A549 (cell line): ENCODE results near the gene TLCD3A.

ENCODE experiments used
- CEBPB ChIP-seq, 2 experiments: fragments of >200 bp in 1 of 2; sonication (Bioruptor Twin) in 1 of 2; formaldehyde crosslinking in 1 of 2; IDR thresholded peaks; 2 replicates each; pipeline ENCODE4 v1.6.1; 2012 to 2016
- CTCF ChIP-seq: fragments of >200 bp; sonication (Bioruptor Twin); formaldehyde crosslinking; IDR thresholded peaks from 3 replicates; pipeline ENCODE4 v1.5.1; 2016
- EHMT2 ChIP-seq: fragments of 200-600 bp; sonication (generic); IDR thresholded peaks from 2 replicates; pipeline ENCODE4 v1.6.1; 2016; ENCODE audit warnings: antibody characterized with exemption, low read depth, mild to moderate bottlenecking, moderate library complexity
- ELK1 ChIP-seq: fragments of 150-350 bp; IDR thresholded peaks from 2 replicates; pipeline ENCODE4 v1.6.1; 2014; ENCODE audit warnings: low read depth, mild to moderate bottlenecking, low read length
- EP300 ChIP-seq, 2 experiments: fragments of >200 bp; sonication (Bioruptor Twin); formaldehyde crosslinking; IDR thresholded peaks; 2 replicates in 1 of 2; 3 replicates in 1 of 2; pipeline ENCODE4 v1.6.1; 2016 to 2017
- JUN ChIP-seq, 2 experiments: fragments of >200 bp; sonication (Bioruptor Twin); formaldehyde crosslinking; IDR thresholded peaks; 2 replicates in 1 of 2; 3 replicates in 1 of 2; pipeline ENCODE4 v1.6.1; 2016 to 2017
- KDM1A ChIP-seq: fragments of 200-600 bp; sonication (generic); IDR thresholded peaks from 2 replicates; pipeline ENCODE4 v1.6.1; 2016; ENCODE audit warnings: low read depth, mild to moderate bottlenecking
- MAX ChIP-seq: IDR thresholded peaks from 2 replicates; pipeline ENCODE4 v1.6.1; 2012
- MAZ ChIP-seq: fragments of 150-350 bp; IDR thresholded peaks from 2 replicates; pipeline ENCODE4 v1.6.1; 2014; ENCODE audit warnings: antibody characterized with exemption, low read depth, low read length, borderline replicate concordance
- MYC ChIP-seq: IDR thresholded peaks from 2 replicates; pipeline ENCODE4 v1.6.1; 2012; ENCODE audit warnings: mild to moderate bottlenecking, inconsistent platforms, low read length, improper control_type of control experiment, borderline replicate concordance
- POLR2A ChIP-seq: IDR thresholded peaks from 2 replicates; pipeline ENCODE4 v1.6.1; 2012; ENCODE audit warnings: mild to moderate bottlenecking, low read length
- ZNF302 ChIP-seq: fragments of 250-450 bp; sonication (Bioruptor Pico); IDR thresholded peaks from 2 replicates; pipeline ENCODE4 v1.9.0; 2021; ENCODE audit warnings: inconsistent platforms, mild to moderate bottlenecking, moderate library complexity

- no peak for TF ChIP-seq CEBPB (IDR thresholded peaks at IDR 0.05)
- no peak for TF ChIP-seq CTCF
- TF ChIP-seq ZNF302 = no peak
- TF ChIP-seq MAZ = no peak
- no peak for TF ChIP-seq KDM1A
- TF ChIP-seq JUN (IDR thresholded peaks at IDR 0.05) = no peak
- TF ChIP-seq ELK1 = no peak
- TF ChIP-seq EP300 (IDR thresholded peaks at IDR 0.05) = no peak
- TF ChIP-seq MAX = no peak
- TF ChIP-seq EHMT2 = no peak
- no peak for TF ChIP-seq MYC
- TF ChIP-seq POLR2A = no peak
These were observed 29.1 kb upstream of the TLCD3A start for GRCh38 chr17:703081-703875.
